ENCODE measurements around the gene TMTC2.

TMTC2 gene

DNA sequence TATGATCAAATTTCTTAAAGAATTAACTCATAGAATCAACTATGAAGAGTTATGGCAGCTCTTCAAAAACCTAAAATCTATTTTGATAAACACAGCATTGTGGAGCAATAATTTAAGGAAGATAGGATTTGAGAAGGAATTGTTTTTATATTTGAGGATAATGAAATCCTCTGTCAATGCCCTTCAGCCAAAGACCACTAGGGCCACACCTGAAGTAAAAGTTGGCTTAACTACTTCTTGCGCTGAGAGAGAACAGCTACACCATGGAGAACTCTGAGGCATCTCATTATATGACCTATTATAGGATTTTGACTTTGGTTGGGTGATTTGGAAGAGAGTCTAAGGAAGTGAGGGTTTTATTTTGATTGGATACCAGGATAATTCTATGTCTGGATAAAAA, 237.2 kb downstream of the TMTC2 start:
- Mint-ChIP-seq H3K4me3 (no peak overlapping the region), H3K27ac (no peak overlapping the region), H3K36me3 (no peaks in the 10 kb centered on the region), H3K4me1 (ENCODE audit: low read depth) (no peaks in the 10 kb centered on the region), H3K9me3 (ENCODE audit: low read depth) (no peaks in the 10 kb centered on the region), H3K27me3 (no peaks in the 10 kb centered on the region)

DNA sequence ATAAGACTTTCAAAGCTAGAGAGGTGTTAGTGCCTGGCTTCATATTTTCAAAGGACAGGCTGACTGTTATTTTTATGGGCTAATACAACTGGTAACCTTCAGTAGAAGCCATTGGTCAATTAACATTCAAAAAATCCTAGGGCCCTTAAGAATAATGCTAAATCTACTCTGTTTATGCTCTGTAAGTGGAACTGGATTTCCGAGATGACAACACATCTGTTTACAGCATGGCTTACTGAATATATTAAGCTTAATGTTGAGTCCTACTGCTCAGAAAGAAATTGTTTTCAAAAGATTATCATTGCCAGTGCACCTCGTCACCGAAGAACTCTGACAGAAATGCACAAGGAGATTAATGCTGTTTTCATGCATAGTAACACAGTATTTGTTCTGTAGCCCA, 239.9 kb downstream of the TMTC2 start:
- Mint-ChIP-seq H3K4me1 (ENCODE audit: low read depth) (no peaks in the 10 kb centered on the region), H3K27me3 (no peaks in the 10 kb centered on the region), H3K9me3 (ENCODE audit: low read depth) (no peaks in the 10 kb centered on the region), H3K4me3 (no peak overlapping the region), H3K36me3 (no peaks in the 10 kb centered on the region), H3K27ac (no peak overlapping the region)

DNA sequence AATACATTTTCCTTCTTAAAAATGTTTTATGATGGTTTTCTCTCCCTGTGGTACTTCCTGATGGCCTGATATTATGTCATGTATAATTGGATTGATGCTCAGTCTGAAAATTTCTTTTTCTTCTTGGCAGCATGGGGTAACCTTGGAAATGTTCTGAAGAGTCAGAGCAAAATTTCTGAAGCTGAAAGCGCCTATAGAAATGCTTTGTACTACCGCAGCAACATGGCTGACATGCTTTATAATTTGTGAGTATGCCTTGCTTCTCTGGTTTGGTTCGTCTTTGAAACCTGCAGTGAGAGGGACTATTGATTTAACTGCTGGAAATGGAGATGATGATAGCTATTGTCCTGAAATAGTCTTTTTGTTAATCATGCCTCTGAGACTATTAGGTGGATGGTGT, 243.6 kb downstream of the TMTC2 start:
- no peaks in the 10 kb centered on the region for H3K9me3 Mint-ChIP-seq (ENCODE audit: low read depth)
- H3K4me1 Mint-ChIP-seq (ENCODE audit: low read depth) = no peaks in the 10 kb centered on the region
- H3K27me3 Mint-ChIP-seq = no peaks in the 10 kb centered on the region
- H3K27ac Mint-ChIP-seq = no peak overlapping the region
- H3K36me3 Mint-ChIP-seq = no peaks in the 10 kb centered on the region
- H3K4me3 Mint-ChIP-seq = no peak overlapping the region

GRCh38 chr12:82931349-82932116, 244.8 kb downstream of the TMTC2 start:
- H3K36me3 Mint-ChIP-seq = no peaks in the 10 kb centered on the region

GRCh38 chr12:82937151-82937550, 250.4 kb downstream of the TMTC2 start:
- no peaks in the 10 kb centered on the region for H3K9me3 Mint-ChIP-seq (ENCODE audit: low read depth)
- no peaks in the 10 kb centered on the region for H3K4me1 Mint-ChIP-seq (ENCODE audit: low read depth)
- H3K27me3 Mint-ChIP-seq = no peaks in the 10 kb centered on the region
- H3K36me3 Mint-ChIP-seq = no peaks in the 10 kb centered on the region
- H3K4me3 Mint-ChIP-seq = no peak overlapping the region
- H3K27ac Mint-ChIP-seq = no peak overlapping the region

More at GRCh38 chr12:82931349-82932116, 244.8 kb downstream of the TMTC2 start:
- no peak overlapping the region for H3K27ac Mint-ChIP-seq
- no peaks in the 10 kb centered on the region for H3K9me3 Mint-ChIP-seq (ENCODE audit: low read depth)
- no peaks in the 10 kb centered on the region for H3K4me1 Mint-ChIP-seq (ENCODE audit: low read depth)
- no peak overlapping the region for H3K4me3 Mint-ChIP-seq
- no peaks in the 10 kb centered on the region for H3K27me3 Mint-ChIP-seq

DNA sequence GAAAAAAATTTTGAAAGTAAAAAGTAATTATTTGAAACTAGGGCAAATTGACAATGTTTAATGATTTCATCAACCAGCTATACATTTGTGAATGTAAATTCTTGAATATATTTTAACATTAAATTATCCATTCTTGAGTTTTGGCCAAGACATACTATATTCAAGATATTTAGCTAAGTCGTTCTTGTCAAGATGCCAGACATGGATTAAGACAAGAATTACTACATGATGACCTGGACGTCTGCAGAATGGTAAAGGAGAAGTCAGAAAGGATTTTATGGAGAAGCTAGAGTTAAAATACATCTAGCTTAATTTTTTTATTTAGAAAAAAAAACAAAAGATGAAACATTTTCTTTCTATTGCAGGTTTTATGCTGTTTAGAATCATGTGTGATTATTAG, 255.8 kb downstream of the TMTC2 start:
- Mint-ChIP-seq H3K27ac (no peak overlapping the region), H3K9me3 (ENCODE audit: low read depth) (no peaks in the 10 kb centered on the region), H3K27me3 (no peaks in the 10 kb centered on the region), H3K36me3 (no peaks in the 10 kb centered on the region), H3K4me1 (ENCODE audit: low read depth) (no peaks in the 10 kb centered on the region), H3K4me3 (no peak overlapping the region)

- no peaks in the 10 kb centered on the region for H3K4me1 Mint-ChIP-seq (ENCODE audit: low read depth)
- no peaks in the 10 kb centered on the region for H3K9me3 Mint-ChIP-seq (ENCODE audit: low read depth)
- H3K27me3 Mint-ChIP-seq = no peaks in the 10 kb centered on the region
- H3K27ac Mint-ChIP-seq = no peak overlapping the region
- no peaks in the 10 kb centered on the region for H3K36me3 Mint-ChIP-seq
- H3K4me3 Mint-ChIP-seq = no peak overlapping the region
These were observed 256.3 kb downstream of the TMTC2 start for GRCh38 chr12:82942991-82943401.

DNA sequence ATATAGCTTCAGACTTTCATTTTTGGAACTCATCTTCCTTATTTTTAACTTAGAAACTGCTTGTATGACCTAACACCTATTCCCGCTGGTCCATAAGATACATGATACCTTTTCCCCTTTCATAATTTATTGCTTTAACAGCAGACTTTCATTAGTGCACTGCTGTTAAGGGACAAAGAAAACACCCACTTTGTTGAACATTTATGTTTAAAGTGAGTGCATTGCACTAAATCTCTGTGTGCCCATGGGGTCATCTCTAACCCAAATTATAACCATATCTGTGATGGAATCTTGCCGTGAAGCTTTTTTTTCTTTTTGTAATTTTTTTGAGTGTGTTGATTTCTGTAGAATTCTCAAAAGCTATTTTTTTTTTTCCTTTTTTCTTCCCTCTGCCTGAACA, 261.8 kb downstream of the TMTC2 start:
- H3K27ac Mint-ChIP-seq = no peak overlapping the region
- H3K36me3 Mint-ChIP-seq = no peaks in the 10 kb centered on the region
- no peaks in the 10 kb centered on the region for H3K27me3 Mint-ChIP-seq
- H3K4me3 Mint-ChIP-seq = no peak overlapping the region
- no peaks in the 10 kb centered on the region for H3K9me3 Mint-ChIP-seq (ENCODE audit: low read depth)
- H3K4me1 Mint-ChIP-seq (ENCODE audit: low read depth) = no peaks in the 10 kb centered on the region

DNA sequence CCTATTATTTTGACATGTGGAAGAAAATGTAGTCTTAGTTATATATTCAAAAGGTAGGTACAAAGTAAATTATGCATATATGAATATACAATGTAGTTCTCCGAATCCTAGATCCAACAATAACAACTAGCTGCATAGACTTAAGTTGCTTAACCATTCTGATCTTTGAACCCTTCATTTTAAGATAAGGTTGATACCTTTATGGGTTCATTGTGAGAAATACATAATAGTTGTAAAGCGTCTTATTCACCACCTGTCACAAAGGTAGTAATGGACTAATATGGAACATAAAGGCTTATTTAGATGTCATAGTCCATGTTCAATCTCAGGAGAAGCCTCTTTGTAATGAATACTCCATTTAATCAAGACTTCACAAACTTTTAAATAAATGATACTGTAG, 263.6 kb downstream of the TMTC2 start:
- no peaks in the 10 kb centered on the region for H3K36me3 Mint-ChIP-seq
- no peak overlapping the region for H3K4me3 Mint-ChIP-seq
- no peaks in the 10 kb centered on the region for H3K4me1 Mint-ChIP-seq (ENCODE audit: low read depth)
- no peak overlapping the region for H3K27ac Mint-ChIP-seq
- H3K9me3 Mint-ChIP-seq (ENCODE audit: low read depth) = no peaks in the 10 kb centered on the region
- no peaks in the 10 kb centered on the region for H3K27me3 Mint-ChIP-seq

DNA sequence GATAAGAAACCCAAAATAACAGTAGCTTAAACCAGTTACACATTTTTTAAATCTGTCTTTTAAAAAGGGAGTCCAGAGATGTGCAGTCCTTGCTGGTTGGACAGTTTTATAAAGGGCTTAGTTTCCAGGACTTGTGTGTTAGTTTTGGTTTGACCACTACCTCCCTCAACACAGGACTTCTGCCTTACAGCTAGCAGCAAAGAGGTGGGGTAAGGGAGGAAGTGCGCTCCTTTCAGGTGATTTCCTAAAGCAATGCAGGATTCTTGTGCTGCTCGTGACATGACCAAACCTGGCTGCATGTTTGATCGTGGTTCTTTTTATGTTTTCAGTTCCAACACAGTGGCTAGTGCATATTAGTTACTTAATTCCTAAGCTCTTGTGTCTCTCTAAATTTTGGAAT, 266.2 kb downstream of the TMTC2 start:
- Mint-ChIP-seq H3K36me3 (no peaks in the 10 kb centered on the region), H3K27me3 (no peaks in the 10 kb centered on the region), H3K9me3 (ENCODE audit: low read depth) (no peaks in the 10 kb centered on the region), H3K4me3 (no peak overlapping the region), H3K4me1 (ENCODE audit: low read depth) (no peaks in the 10 kb centered on the region), H3K27ac (no peak overlapping the region)

- H3K27me3 Mint-ChIP-seq = no peaks in the 10 kb centered on the region
- no peak overlapping the region for H3K4me3 Mint-ChIP-seq
- no peak overlapping the region for H3K27ac Mint-ChIP-seq
- no peaks in the 10 kb centered on the region for H3K9me3 Mint-ChIP-seq (ENCODE audit: low read depth)
- H3K36me3 Mint-ChIP-seq = no peaks in the 10 kb centered on the region
- H3K4me1 Mint-ChIP-seq (ENCODE audit: low read depth) = no peaks in the 10 kb centered on the region
These were observed 266.7 kb downstream of the TMTC2 start for GRCh38 chr12:82953397-82953796.

DNA sequence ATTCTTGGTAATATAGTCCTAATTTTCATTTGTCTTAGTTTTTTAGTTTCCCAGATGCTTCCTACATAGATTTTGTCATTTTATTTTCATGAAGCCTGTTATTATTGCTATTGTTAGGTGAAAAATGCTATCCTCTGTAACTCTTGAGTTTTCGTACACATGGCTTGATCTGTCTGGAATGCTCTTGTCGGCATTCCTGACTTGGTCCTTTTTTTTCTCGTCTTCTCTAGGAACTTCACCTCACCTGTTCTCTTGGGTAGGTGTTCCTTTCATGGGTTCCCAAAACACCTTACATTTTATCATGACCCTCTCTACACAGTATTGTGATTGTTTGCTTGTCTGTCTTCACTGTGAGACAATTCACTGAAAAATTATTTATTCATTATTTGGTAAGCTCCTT, 267.4 kb downstream of the TMTC2 start:
- Mint-ChIP-seq H3K36me3 (no peaks in the 10 kb centered on the region), H3K4me1 (ENCODE audit: low read depth) (no peaks in the 10 kb centered on the region), H3K4me3 (no peak overlapping the region), H3K27me3 (no peaks in the 10 kb centered on the region), H3K9me3 (ENCODE audit: low read depth) (no peaks in the 10 kb centered on the region), H3K27ac (no peak overlapping the region)

DNA sequence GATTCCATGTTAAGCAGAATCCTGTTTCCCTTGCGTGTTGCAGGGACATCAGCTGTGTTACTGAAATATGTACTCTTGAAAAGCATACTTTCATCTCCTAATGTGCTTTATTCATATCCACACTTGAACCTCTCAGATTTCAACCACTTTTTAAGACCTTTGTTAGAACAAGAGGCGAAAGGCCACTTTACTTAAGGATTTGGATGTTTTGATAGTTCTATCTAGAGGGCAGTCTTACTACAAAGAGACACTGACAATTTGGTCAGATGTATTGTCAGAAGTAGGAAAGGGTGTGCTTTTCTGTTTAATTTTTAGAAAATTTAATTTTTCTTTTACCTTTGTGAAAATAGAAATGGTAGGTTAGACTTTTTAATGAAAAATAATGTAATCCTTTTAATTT, 267.9 kb downstream of the TMTC2 start:
- Mint-ChIP-seq H3K4me3 (no peak overlapping the region), H3K36me3 (no peaks in the 10 kb centered on the region), H3K9me3 (ENCODE audit: low read depth) (no peaks in the 10 kb centered on the region), H3K4me1 (ENCODE audit: low read depth) (no peaks in the 10 kb centered on the region), H3K27me3 (no peaks in the 10 kb centered on the region), H3K27ac (no peak overlapping the region)

DNA sequence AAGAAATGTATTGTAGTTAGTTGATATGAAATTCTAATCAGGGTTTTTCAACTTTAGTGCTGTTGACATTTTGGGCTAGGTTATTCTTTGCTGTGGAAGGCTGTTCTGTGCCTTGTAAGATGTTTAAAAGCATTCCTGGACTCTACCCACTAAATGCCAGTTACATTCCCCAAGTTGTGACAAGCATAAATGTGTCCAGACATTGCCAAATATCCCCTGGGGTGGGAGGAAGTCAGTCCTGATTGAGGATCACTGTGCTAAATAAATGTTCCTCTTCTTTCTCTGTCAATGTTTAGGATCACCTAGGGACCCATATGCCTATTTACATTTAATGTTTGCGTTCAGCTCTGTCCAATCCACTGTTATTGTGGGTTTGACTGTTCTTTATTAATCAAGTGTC, 268.3 kb downstream of the TMTC2 start:
- no peak overlapping the region for H3K4me3 Mint-ChIP-seq
- H3K27ac Mint-ChIP-seq = no peak overlapping the region
- no peaks in the 10 kb centered on the region for H3K27me3 Mint-ChIP-seq
- H3K9me3 Mint-ChIP-seq (ENCODE audit: low read depth) = no peaks in the 10 kb centered on the region
- no peaks in the 10 kb centered on the region for H3K4me1 Mint-ChIP-seq (ENCODE audit: low read depth)
- no peaks in the 10 kb centered on the region for H3K36me3 Mint-ChIP-seq

DNA sequence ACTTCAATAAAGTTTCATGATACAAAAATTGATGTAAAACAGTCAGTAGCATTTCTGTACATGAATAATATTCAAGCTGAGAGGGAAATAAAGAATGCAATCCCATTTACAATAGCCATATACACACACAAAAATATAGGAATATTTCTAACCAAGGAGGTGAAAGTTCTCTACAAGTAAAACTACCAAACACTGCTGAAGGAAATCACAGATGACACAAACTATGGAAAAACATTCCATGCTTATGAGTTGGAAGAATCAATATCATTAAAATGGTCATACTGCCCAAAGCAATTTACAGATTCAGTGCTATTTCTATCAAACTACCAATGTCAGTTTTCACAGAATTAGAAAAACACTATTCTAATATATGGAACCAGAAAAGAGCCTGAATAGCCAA, 272.3 kb downstream of the TMTC2 start:
- H3K27me3 Mint-ChIP-seq = no peaks in the 10 kb centered on the region
- H3K4me1 Mint-ChIP-seq (ENCODE audit: low read depth) = no peaks in the 10 kb centered on the region
- no peaks in the 10 kb centered on the region for H3K36me3 Mint-ChIP-seq
- H3K4me3 Mint-ChIP-seq = no peak overlapping the region
- H3K27ac Mint-ChIP-seq = no peak overlapping the region
- no peaks in the 10 kb centered on the region for H3K9me3 Mint-ChIP-seq (ENCODE audit: low read depth)

DNA sequence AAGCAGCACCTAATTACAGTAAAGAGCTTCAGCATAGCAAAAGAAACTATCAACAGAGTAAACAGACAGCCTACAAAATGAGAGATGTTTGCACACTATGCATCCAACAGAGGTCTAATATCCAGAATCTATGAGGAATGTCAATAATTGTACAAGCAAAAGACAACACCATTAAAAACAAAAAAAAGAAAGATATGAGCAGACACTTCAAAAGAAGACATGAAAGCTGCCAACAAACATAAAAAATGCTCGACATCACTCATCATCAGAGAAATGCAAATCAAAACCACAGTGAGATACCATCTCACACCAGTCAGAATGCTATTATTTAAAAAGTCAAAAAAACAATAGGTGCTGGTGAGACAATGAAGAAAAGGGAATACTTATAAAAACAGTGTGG, 273.1 kb downstream of the TMTC2 start:
- H3K27ac Mint-ChIP-seq = no peak overlapping the region
- no peaks in the 10 kb centered on the region for H3K36me3 Mint-ChIP-seq
- no peaks in the 10 kb centered on the region for H3K27me3 Mint-ChIP-seq
- no peaks in the 10 kb centered on the region for H3K4me1 Mint-ChIP-seq (ENCODE audit: low read depth)
- H3K4me3 Mint-ChIP-seq = no peak overlapping the region
- no peaks in the 10 kb centered on the region for H3K9me3 Mint-ChIP-seq (ENCODE audit: low read depth)

Measured in activated naive CD8-positive, alpha-beta T cell (primary cell).